Stimulated activated memory B cell treated with anti-CD40 and anti-IgM and Interleukin-4, amounts not matched to agents 10 μg/mL and 1 μg/mL and 100 μg/mL, for 72 hours (primary cell): ENCODE results near the gene LAPTM5.

Experiments used
- ATAC-seq: fragments of 150-1000 bp; cut with Tn5 transposase; 2 replicates; pipeline ENCODE4 v1.10.0; 2021
- H3K27ac Mint-ChIP-seq: one replicate; pipeline ENCODE4 v1.8.0; 2022; ENCODE audit warnings: mild to moderate bottlenecking, mixed read lengths
- H3K27me3 Mint-ChIP-seq: one replicate; pipeline ENCODE4 v1.8.0; 2022; ENCODE audit warnings: mixed read lengths
- H3K36me3 Mint-ChIP-seq: one replicate; pipeline ENCODE4 v1.8.0; 2022; ENCODE audit warnings: mixed read lengths
- H3K4me1 Mint-ChIP-seq: one replicate; pipeline ENCODE4 v1.8.0; 2022; ENCODE audit warnings: mixed read lengths
- H3K4me3 Mint-ChIP-seq: one replicate; pipeline ENCODE4 v1.8.0; 2022; ENCODE audit warnings: mild to moderate bottlenecking, moderate library complexity, mixed read lengths
- H3K9me3 Mint-ChIP-seq: one replicate; pipeline ENCODE4 v1.8.0; 2022; ENCODE audit warnings: mixed read lengths

The LAPTM5 gene

GRCh38 chr1:30705698-30706097 lies 51.9 kb downstream of the LAPTM5 start:
- Mint-ChIP-seq H3K9me3 (no peaks in the 10 kb centered on the region), H3K4me3 (no peak overlapping the region), H3K36me3 (no peaks in the 10 kb centered on the region), H3K27me3 (peaks cover 38% of the 10 kb centered on the region), H3K27ac (no peak overlapping the region), H3K4me1 (peaks cover 8% of the 10 kb centered on the region)
- no peak for ATAC-seq

GRCh38 chr1:30704765-30705509 lies 52.6 kb downstream of the LAPTM5 start:
- H3K9me3 Mint-ChIP-seq, result no peaks in the 10 kb centered on the region
- peaks cover 8% of the 10 kb centered on the region for H3K4me1 Mint-ChIP-seq
- H3K4me3 Mint-ChIP-seq, result no peak overlapping the region
- H3K27me3 Mint-ChIP-seq, result peaks cover 38% of the 10 kb centered on the region
- no peak overlapping the region for H3K27ac Mint-ChIP-seq
- no peaks in the 10 kb centered on the region for H3K36me3 Mint-ChIP-seq
- ATAC-seq, result no peak

DNA sequence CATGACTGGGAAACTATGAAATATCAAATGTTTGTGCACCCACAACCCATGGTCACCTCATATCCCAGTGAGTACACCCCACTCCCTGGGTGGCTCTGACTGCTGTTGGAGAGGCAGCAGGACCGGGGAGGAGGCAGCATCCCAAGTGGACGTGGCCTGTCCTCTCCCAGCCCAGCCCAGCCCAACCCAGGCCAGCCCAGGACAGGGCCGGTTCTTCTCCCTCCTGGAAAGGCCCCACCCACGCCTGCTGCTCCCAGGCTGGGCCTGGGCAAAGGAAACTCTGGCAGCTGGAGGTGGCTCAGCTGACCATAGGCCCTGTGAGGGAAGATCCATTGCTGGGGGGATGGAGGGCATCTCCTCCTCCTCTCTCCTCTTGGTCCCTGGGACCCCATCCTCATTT lies 53.3 kb downstream of the LAPTM5 start:
- Mint-ChIP-seq H3K4me3 (no peak overlapping the region), H3K27ac (no peak overlapping the region), H3K4me1 (peaks cover 8% of the 10 kb centered on the region), H3K27me3 (peaks cover 35% of the 10 kb centered on the region), H3K36me3 (no peaks in the 10 kb centered on the region), H3K9me3 (no peaks in the 10 kb centered on the region)
- ATAC-seq, result no peak

DNA sequence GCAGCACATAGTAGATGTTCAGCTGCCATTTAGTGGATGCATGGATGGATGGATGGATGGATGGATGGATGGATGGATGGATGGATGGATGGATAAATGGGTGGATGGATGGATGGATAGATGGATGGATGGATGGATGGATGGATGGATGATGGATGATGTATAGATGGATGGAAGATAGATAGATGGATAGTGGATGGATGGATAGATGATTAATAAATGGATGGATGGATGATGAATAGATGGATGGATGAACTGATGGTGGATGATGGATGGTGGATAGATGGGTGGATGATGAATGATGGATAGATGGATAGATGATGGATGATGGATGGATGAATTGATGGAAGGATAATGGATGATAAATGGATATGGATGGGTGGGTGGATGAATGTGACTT lies 54.8 kb downstream of the LAPTM5 start:
- no peaks in the 10 kb centered on the region for H3K4me1 Mint-ChIP-seq
- no peaks in the 10 kb centered on the region for H3K9me3 Mint-ChIP-seq
- H3K4me3 Mint-ChIP-seq, result no peak overlapping the region

DNA sequence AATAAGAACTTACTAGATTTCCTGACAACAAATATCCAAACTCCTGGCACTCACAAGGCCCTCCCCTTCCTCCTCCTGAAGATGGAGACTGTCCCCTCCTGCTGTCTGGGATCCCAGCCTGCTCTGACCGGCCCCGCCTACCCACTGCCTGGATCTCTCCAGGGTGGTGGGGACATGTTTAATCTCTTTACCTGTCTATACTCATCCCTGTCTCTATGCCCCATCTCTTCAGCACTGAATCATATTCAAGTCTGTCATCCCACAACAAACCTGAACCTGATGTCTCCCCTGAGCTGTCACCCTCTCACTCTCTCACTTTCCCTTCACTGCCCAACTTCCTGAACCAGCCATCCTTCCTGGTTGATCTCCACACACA lies 56.3 kb downstream of the LAPTM5 start:
- Mint-ChIP-seq H3K4me3 (no peak overlapping the region), H3K27ac (no peak overlapping the region), H3K9me3 (no peaks in the 10 kb centered on the region), H3K36me3 (no peaks in the 10 kb centered on the region), H3K27me3 (peaks cover 10% of the 10 kb centered on the region), H3K4me1 (no peaks in the 10 kb centered on the region)
- ATAC-seq, result no peak

More for the DNA sequence above, 54.8 kb downstream of the LAPTM5 start:
- Mint-ChIP-seq H3K27me3 (peaks cover 21% of the 10 kb centered on the region), H3K27ac (no peak overlapping the region), H3K36me3 (no peaks in the 10 kb centered on the region)
- no peak for ATAC-seq

DNA sequence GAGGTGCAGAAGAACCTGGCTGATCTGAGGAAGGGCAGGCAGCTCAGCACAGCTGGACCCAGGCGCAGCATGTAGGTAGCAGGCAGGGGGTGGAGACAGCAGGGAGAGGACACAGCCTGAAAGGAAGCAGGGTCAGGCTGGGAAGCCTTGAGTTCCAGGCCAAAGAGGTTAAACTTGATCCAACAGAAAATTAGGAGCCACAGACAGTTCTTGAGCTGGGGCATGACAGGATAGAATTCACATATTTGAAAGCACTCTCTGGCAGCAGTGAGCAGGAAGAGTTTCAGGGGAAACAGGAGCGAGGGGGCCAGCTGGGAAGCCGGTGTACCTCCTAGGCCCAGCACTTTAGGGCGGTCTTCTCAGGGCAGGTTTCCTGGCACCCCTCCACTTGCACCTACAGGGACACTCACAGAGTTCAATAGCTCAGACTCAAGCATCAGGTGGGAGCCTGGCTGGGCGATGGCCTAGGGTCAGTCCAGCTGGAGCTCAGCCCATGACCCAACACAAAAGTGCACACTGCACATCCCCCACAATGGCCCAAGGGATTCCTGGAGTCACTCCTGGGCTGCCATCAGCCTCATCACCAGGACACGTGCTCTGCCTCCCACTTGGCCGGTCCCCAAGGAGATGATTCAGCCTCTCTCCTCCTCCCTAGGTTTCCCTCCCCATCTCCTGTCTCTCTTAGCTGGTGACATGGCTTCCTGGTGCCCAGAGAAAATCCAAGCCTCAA lies 56.9 kb downstream of the LAPTM5 start:
- no peaks in the 10 kb centered on the region for H3K9me3 Mint-ChIP-seq

GRCh38 chr1:30699762-30700161 lies 57.8 kb downstream of the LAPTM5 start:
- Mint-ChIP-seq H3K4me3 (no peak overlapping the region), H3K4me1 (no peaks in the 10 kb centered on the region), H3K9me3 (no peaks in the 10 kb centered on the region), H3K36me3 (no peaks in the 10 kb centered on the region), H3K27ac (no peak overlapping the region), H3K27me3 (peaks cover 19% of the 10 kb centered on the region)
- ATAC-seq, result no peak

More for the DNA sequence above, 56.9 kb downstream of the LAPTM5 start:
- Mint-ChIP-seq H3K4me3 (no peak overlapping the region), H3K27ac (no peak overlapping the region), H3K27me3 (peaks cover 14% of the 10 kb centered on the region), H3K36me3 (no peaks in the 10 kb centered on the region), H3K4me1 (no peaks in the 10 kb centered on the region)
- ATAC-seq, result no peak

GRCh38 chr1:30698401-30698981 lies 59.1 kb downstream of the LAPTM5 start:
- Mint-ChIP-seq H3K36me3 (no peaks in the 10 kb centered on the region), H3K4me1 (no peaks in the 10 kb centered on the region), H3K9me3 (no peaks in the 10 kb centered on the region), H3K4me3 (no peak overlapping the region), H3K27ac (no peak overlapping the region), H3K27me3 (peaks cover 19% of the 10 kb centered on the region)
- no peak for ATAC-seq

GRCh38 chr1:30697571-30698376 lies 59.8 kb downstream of the LAPTM5 start:
- Mint-ChIP-seq H3K27me3 (peaks cover 21% of the 10 kb centered on the region), H3K4me3 (no peak overlapping the region), H3K27ac (no peak overlapping the region), H3K4me1 (peaks cover 2% of the 10 kb centered on the region), H3K9me3 (no peaks in the 10 kb centered on the region), H3K36me3 (no peaks in the 10 kb centered on the region)
- peak; percentile 50 for ATAC-seq

DNA sequence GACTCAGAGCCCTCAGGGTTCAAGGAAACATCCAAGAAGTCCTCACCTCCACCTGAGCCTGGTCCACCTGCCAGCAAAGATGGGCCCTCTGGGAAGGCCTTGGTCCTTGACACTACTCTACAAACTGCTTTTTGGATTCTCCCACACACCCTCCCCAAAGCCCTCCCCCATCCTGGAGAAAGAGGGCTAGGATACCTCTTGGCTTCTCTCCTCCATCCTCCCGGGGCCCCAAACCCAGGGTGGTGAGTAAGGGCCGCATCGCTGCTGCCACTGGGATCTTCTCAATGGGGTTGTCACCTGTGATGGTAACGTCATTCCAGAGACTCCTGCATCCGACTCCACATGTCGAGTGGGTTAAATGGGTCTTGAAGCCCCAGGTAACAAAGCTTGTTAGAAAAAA lies 60.7 kb downstream of the LAPTM5 start:
- ATAC-seq, result no peak
- H3K27me3 Mint-ChIP-seq, result peaks cover 31% of the 10 kb centered on the region
- H3K9me3 Mint-ChIP-seq, result peaks cover 2% of the 10 kb centered on the region
- no peak overlapping the region for H3K27ac Mint-ChIP-seq
- H3K4me1 Mint-ChIP-seq, result peaks cover 10% of the 10 kb centered on the region
- no peak overlapping the region for H3K4me3 Mint-ChIP-seq
- no peaks in the 10 kb centered on the region for H3K36me3 Mint-ChIP-seq

DNA sequence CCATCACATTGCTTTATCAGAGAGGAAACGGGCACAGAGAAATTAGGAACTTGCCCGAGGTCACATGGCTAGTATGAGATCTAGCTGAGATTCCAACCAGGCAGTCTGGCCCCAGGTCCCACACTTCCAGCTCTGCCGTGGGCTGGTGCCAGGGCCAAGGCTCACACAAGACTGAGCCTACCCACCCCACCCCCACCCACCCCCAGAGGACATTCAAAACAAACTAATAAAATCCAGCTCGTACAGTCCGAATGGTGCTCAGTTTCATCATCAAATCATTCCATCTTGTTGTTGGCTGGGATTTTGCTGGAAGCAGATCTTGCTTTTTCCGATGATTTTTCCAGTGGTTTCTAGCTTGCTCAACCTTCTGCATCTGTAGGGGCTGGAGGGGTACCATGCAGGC lies 62.1 kb downstream of the LAPTM5 start:
- H3K4me3 Mint-ChIP-seq, result no peak overlapping the region
- peaks cover 37% of the 10 kb centered on the region for H3K27me3 Mint-ChIP-seq
- no peaks in the 10 kb centered on the region for H3K36me3 Mint-ChIP-seq
- ATAC-seq, result no peak
- H3K4me1 Mint-ChIP-seq, result peaks cover 10% of the 10 kb centered on the region
- H3K9me3 Mint-ChIP-seq, result peaks cover 2% of the 10 kb centered on the region
- no peak overlapping the region for H3K27ac Mint-ChIP-seq

GRCh38 chr1:30694280-30695175 lies 63.0 kb downstream of the LAPTM5 start:
- H3K9me3 Mint-ChIP-seq, result peaks cover 2% of the 10 kb centered on the region
- H3K4me1 Mint-ChIP-seq, result peaks cover 10% of the 10 kb centered on the region

DNA sequence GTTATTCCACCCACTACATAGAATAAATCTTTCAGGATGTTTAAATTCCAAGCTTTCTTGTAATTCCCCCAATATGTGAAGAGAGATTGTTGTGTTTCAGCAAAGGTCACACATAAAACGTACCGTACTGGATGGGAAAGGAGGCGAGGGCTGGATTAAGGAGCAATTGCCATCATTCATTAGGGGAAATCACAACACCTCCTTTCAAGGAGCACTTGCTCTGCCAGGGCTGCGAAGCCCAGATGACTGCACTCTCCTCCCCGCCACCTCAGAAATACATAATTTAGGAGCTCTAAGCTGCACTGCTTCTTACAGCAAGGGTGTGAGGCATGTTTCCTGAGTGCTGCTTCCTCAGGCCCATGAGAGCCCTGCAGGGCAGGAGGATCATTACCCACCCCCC lies 63.8 kb downstream of the LAPTM5 start:
- Mint-ChIP-seq H3K4me3 (no peak overlapping the region), H3K9me3 (peaks cover 2% of the 10 kb centered on the region), H3K27ac (no peak overlapping the region), H3K27me3 (peaks cover 53% of the 10 kb centered on the region), H3K4me1 (peaks cover 10% of the 10 kb centered on the region), H3K36me3 (no peaks in the 10 kb centered on the region)
- no peak for ATAC-seq

More at GRCh38 chr1:30694280-30695175, 63.0 kb downstream of the LAPTM5 start:
- ATAC-seq, result no peak
- H3K27me3 Mint-ChIP-seq, result peaks cover 46% of the 10 kb centered on the region
- no peak overlapping the region for H3K4me3 Mint-ChIP-seq
- H3K27ac Mint-ChIP-seq, result no peak overlapping the region
- H3K36me3 Mint-ChIP-seq, result no peaks in the 10 kb centered on the region

DNA sequence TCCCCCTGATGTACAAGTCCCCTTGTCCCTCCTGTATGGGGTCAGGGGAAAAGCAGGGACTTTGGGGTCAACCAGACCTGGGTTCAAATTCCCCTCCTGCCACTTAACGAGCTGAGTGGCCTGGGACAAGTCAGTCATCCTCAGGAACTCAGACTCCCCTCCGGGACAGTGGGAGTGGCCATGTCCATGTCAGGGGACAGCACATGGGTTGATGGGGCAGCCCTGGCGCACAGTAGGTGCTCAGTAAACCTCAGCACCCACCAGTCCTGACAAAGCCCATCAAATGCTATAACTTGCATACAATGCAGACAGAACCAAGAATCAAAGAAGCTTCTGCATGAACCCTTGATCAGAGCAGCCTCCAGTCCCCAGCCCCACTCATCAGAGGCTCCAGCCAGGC lies 64.2 kb downstream of the LAPTM5 start:
- H3K27ac Mint-ChIP-seq, result no peak overlapping the region
- peaks cover 56% of the 10 kb centered on the region for H3K27me3 Mint-ChIP-seq
- no peaks in the 10 kb centered on the region for H3K36me3 Mint-ChIP-seq
- H3K4me1 Mint-ChIP-seq, result peaks cover 10% of the 10 kb centered on the region
- no peak overlapping the region for H3K4me3 Mint-ChIP-seq
- no peak for ATAC-seq
- peaks cover 2% of the 10 kb centered on the region for H3K9me3 Mint-ChIP-seq
